ENCODE results near the gene SEMA5A. TPM values are rescaled to one million over a fixed set of nuclear protein-coding genes. Genes with fewer than 3 reads are reported as not detected.

The SEMA5A gene
- total and polyA plus RNA-seq, 2 of the 13 experiments (the other 11 are each of a cell fraction or from before 2014, with no cell fraction given), result 0.01 TPM; not detected in 1

GRCh38 chr5:9269014-9269413 lies 276.9 kb downstream of the SEMA5A start:
- ChIA-PET POLR2A (no interaction called here), CTCF (ENCODE audit: low intra/inter-chr PET ratio, low total read pairs) (no interaction called here)
- Histone ChIP-seq H3K36me3 (replicated peaks in 1 of 2; ENCODE audit: control insufficient read depth in 1 of 2, insufficient read depth in 2 of 2, low read length in 2 of 2) (no peaks in the 10 kb centered on the region), H3K4me3 (replicated peaks in 1 of 3; ENCODE audit: insufficient read depth in 1 of 3, low read depth in 2 of 3, low read length in 3 of 3) (no peak overlapping the region), H3K4me1 (ENCODE audit: insufficient read depth, low read length) (no peaks in the 10 kb centered on the region), H3K79me2 (ENCODE audit: insufficient read depth, low read length) (no peaks in the 10 kb centered on the region), H3K27me3 (ENCODE audit: control insufficient read depth in 1 of 2, insufficient read depth in 2 of 2, low read length in 2 of 2) (no peaks in the 10 kb centered on the region), H3K4me2 (ENCODE audit: low read depth, low read length) (no peak overlapping the region), H2AFZ (ENCODE audit: low read length) (no peak overlapping the region), H3K9me3 (ENCODE audit: low read length) (peaks cover 15% of the 10 kb centered on the region; the same call in 1 of the 2 replicates), H3K9ac (ENCODE audit: insufficient read depth, low read depth, low read length) (no peak overlapping the region), H3K27ac (ENCODE audit: extremely low read length, insufficient read depth, low read length) (no peak overlapping the region), H4K20me1 (ENCODE audit: insufficient read depth, low read length) (no peaks in the 10 kb centered on the region)
- in situ Hi-C loops (cut with HindIII; ENCODE audit: extremely low pct_ligation_motif_present, low pct_unique_long_range_greater_than_20kb) (no loop called here), intact Hi-C loops (cut with micrococcal nuclease; ENCODE audit: unreplicated experiment) (no loop called here)
- 7% methylated on average over 3 of the region's 4 CpGs for WGBS (ENCODE audit: low lambda C conversion rate)
- no peak for DNase-seq (ENCODE audit: low spot score)
- no TSS peak for BruUV-seq (replicated peaks)
- FAIRE-seq, result no peak
- no peak for ATAC-seq
- no peak for TF ChIP-seq AKAP8 (CRISPR knock-in tag; IDR thresholded peaks at IDR 0.05)
- TF ChIP-seq MIER3 (CRISPR knock-in tag; IDR thresholded peaks at IDR 0.05; ENCODE audit: borderline replicate concordance), result no peak
- no peak for TF ChIP-seq PRDM10 (CRISPR knock-in tag; IDR thresholded peaks at IDR 0.05; ENCODE audit: low read depth)
- TF ChIP-seq KDM3A (CRISPR knock-in tag; IDR thresholded peaks at IDR 0.05; ENCODE audit: low read depth), result no peak
- TF ChIP-seq ELF1 (CRISPR knock-in tag; IDR thresholded peaks at IDR 0.05), result no peak
- TF ChIP-seq ARHGAP35 (CRISPR knock-in tag; IDR thresholded peaks at IDR 0.05; ENCODE audit: borderline replicate concordance), result no peak
- TF ChIP-seq HNRNPL (IDR thresholded peaks at IDR 0.05; ENCODE audit: low read depth, low read length), result no peak
- no peak for TF ChIP-seq NFIB (CRISPR knock-in tag; IDR thresholded peaks at IDR 0.05; ENCODE audit: borderline replicate concordance)
- TF ChIP-seq SIX1 (CRISPR knock-in tag; IDR thresholded peaks at IDR 0.05; ENCODE audit: borderline replicate concordance), result no peak
- no peak for TF ChIP-seq ZNF296 (CRISPR knock-in tag; conservative IDR thresholded peaks at IDR 0.05)
- no peak for TF ChIP-seq ZNF576 (CRISPR knock-in tag; IDR thresholded peaks at IDR 0.05)
- no peak for TF ChIP-seq NFAT5 (CRISPR knock-in tag; IDR thresholded peaks at IDR 0.05)
- TF ChIP-seq HOMEZ (CRISPR knock-in tag; IDR thresholded peaks at IDR 0.05; ENCODE audit: low read depth), result no peak
- no peak for TF ChIP-seq MED13 (CRISPR knock-in tag; IDR thresholded peaks at IDR 0.05)
- TF ChIP-seq ZNF619 (CRISPR knock-in tag; IDR thresholded peaks at IDR 0.05), result no peak
- no peak for TF ChIP-seq MBNL3 (CRISPR knock-in tag; conservative IDR thresholded peaks at IDR 0.05)
